Fibroblast of mammary gland (primary cell): ENCODE results near the gene TMPRSS6.

Source experiments
- DNase-seq: peaks from one replicate; pipeline ENCODE4 v3.0.0-alpha.2; 2010; ENCODE audit warnings: low read depth
- H3K4me3 ChIP-seq: 2 replicates; pipeline ENCODE4 v1.5.1; 2011; ENCODE audit warnings: low read depth, mild to moderate bottlenecking, low read length, moderate library complexity; ENCODE audit not compliant: control insufficient read depth
- TF ChIP-seq, protein P1 (sequence below): conservative IDR thresholded peaks from 2 replicates; pipeline ENCODE4 v1.5.1; 2011; ENCODE audit warnings: low read depth, low read length, inconsistent platforms; ENCODE audit not compliant: control insufficient read depth, insufficient read depth

TMPRSS6 gene

DNA sequence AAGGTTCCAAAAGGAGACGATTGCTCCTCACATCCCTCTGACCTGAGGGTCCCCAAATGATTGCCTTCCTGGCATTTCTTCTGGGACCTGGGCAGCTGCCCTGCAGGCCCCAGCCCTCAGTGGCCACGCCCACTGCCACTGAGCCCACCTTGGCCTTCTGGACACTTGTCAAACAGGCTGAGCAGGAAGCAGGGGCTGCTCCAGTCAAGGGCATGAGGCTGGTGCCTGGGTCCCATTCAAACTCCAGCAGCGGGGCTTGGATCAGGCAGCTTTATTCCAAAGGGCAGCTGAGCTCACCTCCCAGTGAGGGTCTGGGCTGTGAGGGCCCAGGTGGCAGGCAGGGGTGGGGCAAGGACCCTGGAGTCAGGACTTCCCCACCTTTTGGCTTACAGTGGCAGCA, 44.3 kb downstream of the TMPRSS6 start:
- no peak overlapping the region for H3K4me3 ChIP-seq
- DNase-seq: no peak
- TF ChIP-seq, protein P1, sequence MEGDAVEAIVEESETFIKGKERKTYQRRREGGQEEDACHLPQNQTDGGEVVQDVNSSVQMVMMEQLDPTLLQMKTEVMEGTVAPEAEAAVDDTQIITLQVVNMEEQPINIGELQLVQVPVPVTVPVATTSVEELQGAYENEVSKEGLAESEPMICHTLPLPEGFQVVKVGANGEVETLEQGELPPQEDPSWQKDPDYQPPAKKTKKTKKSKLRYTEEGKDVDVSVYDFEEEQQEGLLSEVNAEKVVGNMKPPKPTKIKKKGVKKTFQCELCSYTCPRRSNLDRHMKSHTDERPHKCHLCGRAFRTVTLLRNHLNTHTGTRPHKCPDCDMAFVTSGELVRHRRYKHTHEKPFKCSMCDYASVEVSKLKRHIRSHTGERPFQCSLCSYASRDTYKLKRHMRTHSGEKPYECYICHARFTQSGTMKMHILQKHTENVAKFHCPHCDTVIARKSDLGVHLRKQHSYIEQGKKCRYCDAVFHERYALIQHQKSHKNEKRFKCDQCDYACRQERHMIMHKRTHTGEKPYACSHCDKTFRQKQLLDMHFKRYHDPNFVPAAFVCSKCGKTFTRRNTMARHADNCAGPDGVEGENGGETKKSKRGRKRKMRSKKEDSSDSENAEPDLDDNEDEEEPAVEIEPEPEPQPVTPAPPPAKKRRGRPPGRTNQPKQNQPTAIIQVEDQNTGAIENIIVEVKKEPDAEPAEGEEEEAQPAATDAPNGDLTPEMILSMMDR: no peak

DNA sequence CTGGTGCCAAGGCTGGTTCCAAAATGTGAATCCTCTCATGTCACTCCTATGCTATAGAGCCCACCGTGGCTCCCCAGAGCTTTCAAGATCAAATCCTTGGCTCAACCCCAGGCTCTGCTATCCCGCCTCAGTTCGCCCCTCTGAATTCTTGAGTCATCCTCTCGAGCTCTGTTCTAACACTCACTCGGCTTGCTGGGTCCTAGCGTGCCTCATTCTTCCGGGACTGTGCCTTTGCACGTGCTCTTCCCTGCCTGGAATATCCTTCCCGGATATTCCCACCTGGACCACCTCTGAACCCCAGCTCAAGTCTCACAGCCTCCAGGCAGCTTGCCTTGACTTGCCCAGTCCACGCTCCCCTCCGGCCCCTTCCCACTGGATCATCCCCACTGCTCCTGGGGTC, 45.0 kb downstream of the TMPRSS6 start:
- DNase-seq: no peak
- no peak overlapping the region for H3K4me3 ChIP-seq
- TF ChIP-seq, protein P1: no peak

DNA sequence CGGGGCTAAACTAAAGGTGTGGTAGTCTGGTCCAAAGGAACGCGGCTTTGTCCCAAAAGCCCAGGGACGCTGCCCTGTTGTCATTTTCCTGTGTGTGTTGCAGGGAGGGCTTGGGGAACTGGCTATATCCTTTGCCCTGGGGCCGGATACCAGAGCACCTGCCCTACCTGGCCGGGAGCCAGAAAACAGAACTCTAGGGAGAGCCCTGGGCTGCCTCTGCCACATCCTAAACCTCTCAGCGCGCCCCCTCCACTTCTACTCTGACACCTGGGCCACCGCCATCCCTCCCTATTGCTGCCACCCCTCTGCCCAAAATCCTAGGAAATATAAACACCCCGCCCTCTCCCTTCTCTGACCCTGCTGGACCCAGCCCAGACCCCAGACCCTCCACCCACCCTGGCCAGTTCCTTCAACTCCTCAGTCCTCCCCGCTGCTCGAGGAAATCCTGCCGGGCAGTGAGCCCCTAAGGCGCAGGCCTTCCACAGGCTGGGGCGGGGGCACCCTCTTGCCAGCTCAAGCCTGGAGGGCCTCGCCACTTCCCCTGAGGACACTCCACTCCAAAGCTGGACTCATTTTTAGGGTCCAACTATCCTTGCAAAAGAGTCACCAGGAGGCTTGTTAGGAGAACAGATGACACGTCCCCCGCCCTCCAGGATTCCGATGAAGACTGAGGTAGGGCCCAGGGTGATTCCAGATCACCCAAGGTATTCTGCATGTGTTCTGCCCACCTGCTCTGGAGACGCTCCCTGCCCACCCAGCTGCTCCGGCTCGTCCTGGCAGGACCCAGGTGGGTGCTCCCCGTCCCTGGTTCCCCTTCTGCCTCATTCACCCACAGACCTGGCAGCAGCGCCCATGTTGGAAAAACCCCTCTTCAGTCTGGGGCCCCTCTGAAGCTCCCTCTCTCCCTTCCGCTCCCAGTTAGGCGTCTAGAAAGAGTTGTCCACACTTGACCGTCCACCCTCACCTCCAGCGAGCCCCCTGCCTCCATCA, 45.8 kb downstream of the TMPRSS6 start:
- TF ChIP-seq, protein P1: no peak

DNA sequence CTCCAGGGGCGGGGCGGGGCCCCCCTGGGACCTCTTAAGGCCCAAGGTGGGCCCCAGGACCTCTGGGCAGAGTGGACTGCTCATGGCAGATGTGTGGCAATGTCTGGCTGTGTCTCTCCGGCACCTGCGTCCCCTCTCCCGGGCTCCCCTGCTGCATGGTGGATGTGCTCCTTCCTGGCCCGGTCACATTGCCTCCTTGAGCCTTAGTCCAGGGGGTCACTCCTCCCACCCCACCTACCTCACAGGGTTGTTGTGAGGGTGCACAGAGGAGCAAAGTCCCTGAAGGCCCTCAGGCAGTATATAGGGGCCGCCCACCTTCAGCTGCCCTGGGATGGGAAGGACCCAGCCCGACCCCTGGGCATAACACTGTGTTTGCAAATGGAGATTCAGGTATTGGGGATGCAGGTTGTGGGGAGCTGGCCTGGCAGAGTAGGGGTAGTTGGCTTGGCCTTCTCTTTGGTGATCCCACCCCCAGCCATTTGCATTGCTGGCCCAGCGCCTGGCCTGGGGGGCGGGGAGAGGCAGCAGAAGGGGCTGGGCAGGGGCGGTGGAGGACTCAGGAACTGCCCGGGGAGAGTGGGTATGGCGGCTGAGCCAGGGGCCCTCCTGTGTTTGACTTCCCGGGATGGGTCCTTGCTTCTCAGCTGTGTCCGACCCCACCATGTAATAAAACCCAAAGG, 46.7 kb downstream of the TMPRSS6 start:
- H3K4me3 ChIP-seq: no peak overlapping the region
- TF ChIP-seq, protein P1: no peak
- no peak for DNase-seq

More for the DNA sequence above, 45.8 kb downstream of the TMPRSS6 start:
- H3K4me3 ChIP-seq: no peak overlapping the region
- no peak for DNase-seq

DNA sequence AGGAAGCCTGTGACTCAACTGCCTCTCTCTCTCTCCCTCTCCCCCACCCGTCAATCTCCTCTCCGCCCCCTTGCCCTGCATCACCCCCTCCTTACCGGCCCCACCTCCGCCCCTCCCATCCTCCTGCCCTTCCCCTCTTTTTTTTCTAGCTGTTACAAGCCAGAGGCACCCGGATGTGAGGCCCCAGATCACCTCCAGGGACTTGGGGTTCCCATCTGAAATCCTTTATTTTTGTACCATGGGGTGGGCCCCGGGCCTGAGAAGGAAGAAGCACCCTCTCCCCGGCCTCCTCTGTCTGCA, 47.2 kb downstream of the TMPRSS6 start:
- no peak for DNase-seq
- no peak overlapping the region for H3K4me3 ChIP-seq
- TF ChIP-seq, protein P1: no peak

DNA sequence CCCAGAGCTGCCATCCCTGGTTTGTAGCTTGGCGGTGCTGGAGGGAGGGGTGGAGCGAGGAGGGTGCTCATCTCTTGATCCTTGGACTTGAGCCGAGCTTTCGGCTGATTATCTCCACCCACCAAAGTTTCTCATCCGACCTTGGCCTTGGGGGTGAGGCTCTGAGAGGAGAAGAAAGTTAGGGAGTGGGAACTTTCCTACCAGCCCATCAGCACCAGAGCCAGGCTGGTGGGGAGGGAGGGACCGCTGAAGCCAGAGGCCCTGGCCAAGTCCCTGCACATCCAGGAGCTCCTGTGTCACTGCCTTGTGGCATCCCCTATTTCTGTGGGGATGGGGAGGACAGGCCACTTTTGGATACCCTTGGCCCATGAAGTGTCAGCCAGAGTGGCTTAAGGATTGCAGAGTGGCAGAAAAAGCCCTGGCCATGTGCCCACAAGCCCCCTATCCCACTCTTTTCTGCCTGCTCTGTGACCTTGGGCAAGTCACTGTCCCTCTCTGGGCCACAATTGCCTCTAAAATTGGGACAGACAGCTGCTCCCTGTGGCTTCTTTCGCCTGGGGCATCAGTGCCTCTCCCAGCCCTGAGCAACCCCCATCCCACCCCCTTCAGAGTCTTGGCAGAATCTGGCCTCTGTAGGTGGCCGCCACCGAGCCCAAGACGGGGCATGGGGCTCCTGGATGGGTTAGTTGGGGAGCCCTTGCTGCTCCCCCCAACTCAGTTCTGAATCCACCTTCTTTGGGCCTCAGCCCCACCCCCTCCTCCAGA, 47.7 kb downstream of the TMPRSS6 start:
- no peak overlapping the region for H3K4me3 ChIP-seq
- TF ChIP-seq, protein P1: no peak
- no peak for DNase-seq
